HPDE6-E6E7 (cell line): ENCODE measurements around the gene ADGRF4.
"Not testable (repeated sequence)": the region's sequence is repeated elsewhere in the genome, so short reads cannot be mapped to it uniquely, and the experiment has no call there.

ENCODE experiments used
- DNase-seq: peaks from one replicate; pipeline ENCODE4 v3.0.0; 2011; ENCODE audit warnings: missing footprints; ENCODE audit errors: extremely low spot score

Gene ADGRF4

DNA sequence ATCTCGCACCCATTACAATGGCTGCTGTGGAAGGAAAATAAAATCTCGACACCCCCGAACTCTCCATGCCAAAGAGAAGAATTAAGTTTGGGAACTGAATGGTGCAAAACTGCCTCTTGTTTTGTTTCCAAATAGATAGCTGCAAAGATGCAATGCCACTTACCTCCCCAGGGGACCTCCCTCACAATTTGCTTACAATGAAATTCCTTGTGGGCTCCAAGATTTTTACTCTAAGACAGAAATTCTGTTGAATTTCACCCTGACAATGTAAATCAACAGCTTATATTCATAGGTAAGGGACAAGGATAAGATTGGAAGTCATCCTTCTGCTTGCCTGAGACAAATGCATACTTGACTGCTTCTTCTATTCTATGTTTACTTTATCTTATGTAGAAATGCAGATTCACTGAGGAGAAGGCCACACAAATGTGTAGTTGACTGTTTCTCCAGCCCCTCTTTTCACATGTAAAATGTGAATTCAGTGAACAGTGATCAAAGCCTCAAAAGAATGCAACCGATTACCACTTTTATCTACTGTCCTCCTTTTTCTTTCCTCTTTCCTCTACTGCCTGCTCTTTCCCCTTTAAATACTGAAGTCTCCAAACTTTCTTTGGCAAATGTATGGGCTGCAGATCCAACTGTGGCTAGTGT is 36.6 kb downstream of the ADGRF4 start:
- no peak for DNase-seq

GRCh38 chr6:47736083-47736700 is 37.8 kb downstream of the ADGRF4 start:
- DNase-seq: no peak

DNA sequence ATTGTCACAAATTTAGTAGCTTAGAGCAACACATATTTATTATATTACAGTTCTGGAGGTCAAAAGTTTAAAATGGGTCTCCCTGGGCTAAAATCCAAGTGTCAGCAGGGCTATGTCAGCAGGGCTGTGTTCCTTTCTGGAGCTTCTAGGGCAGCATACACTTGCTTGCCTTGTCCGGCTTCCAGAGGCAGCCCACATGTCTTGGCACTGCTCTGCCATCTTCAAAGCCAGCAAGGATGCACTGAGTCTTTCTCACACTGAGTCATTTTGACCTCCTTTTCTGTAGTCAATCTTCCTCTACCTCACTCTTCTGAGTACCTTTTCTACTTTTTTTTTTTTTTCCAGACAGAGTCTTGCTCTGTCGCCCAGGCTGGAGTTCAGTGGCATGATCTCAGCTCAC is 39.0 kb downstream of the ADGRF4 start:
- DNase-seq: no peak

DNA sequence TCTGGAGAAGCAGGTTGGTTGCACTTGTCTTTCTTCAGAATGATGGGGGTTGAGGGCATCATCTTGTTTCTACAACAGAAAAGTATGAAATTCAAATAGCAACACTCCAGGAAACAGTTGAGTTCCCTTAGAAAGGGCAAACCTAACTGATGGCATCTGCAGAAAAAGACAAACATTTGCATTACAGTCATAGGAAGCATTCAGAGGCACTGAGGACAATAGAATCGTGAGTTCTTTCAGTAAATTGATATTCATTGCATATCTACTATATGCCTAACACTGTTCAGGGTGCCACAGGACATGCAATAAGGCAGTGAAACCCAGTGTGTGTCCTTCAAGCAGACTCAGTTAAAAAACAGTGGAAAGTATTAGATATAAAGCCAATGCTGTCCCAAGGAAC is 42.3 kb downstream of the ADGRF4 start:
- DNase-seq: no peak

GRCh38 chr6:47741807-47742206 is 43.4 kb downstream of the ADGRF4 start:
- DNase-seq: peak; percentile 71

- no peak for DNase-seq
Measured at GRCh38 chr6:47743744-47744143, 45.4 kb downstream of the ADGRF4 start.

- not testable (repeated sequence) for DNase-seq
Measured at GRCh38 chr6:47745269-47745668, 46.9 kb downstream of the ADGRF4 start.

DNA sequence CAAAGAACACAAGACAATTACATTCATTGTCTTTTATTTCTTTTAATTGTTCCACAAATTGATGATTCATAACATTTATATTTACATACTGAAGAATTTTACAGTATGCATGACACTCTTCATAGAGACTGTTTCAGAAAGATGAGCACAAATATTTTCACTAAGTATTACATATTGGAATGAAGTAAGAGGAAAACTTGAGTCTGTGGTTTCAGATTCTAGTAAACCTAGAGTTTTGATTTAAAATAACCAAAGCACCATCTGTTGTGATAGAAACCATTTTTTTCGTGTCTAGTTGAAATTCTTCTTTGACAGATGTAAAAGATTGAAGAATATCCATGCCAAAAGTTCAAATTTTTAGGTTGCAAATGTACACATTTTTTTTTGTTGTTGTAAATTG is 51.4 kb downstream of the ADGRF4 start:
- DNase-seq: no peak

DNA sequence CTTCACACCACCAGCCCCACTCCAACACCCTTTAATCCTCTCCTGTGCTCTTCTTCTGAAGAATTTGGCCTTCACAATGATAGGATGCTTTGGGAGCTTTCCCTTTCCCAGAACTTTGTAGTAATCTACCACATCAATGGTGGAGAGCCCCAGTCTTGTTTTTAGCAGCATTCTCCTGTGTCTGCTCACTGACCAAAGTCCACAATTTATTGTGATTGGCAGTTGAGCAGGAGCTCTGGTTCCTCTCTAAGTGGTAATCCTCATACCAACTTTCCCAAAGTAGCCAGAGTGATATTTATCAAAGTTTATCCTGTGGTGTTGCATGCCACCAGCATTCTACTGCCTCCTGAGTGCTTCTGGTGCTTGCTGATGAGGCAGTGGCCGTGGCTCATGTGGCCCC is 54.4 kb downstream of the ADGRF4 start:
- DNase-seq: no peak

DNA sequence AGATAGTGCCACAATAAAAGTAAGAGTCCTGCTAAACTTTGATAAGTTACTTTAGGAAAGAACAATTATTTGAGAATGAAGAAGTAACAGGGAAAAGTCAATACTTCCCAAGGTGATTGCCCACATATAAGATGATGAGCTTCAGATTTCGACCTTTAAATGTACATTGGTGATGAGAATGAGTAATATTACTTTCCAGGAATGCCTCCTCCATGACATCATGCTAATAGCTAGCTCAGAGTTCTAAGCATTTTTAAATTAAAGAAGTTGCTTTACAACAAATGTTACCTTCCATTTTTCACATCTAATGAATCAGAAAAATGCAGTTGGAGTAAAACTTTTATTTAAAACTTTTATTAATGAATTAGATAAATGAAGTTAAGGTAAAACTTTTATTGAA is 61.0 kb downstream of the ADGRF4 start:
- DNase-seq: no peak

GRCh38 chr6:47762502-47762901 is 64.1 kb downstream of the ADGRF4 start:
- no peak for DNase-seq

- DNase-seq: no peak
Measured at GRCh38 chr6:47766445-47766844, 68.1 kb downstream of the ADGRF4 start.

DNA sequence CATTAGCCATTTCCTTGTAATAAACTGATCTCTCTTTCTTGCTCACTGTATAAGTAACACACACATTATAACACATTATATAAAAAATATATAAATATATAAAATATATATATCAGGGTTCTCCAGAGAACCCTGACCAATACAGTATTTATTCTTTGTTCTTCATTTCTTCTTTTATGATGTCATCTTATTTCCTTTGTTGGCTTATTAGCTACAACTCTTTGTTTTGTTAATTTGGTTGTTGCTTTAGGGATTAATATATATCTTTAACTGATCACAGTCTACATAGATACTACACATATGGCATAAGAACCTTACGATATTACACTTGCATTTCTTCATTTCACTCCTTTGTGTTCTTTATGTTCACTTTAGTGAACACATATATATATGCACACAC is 68.7 kb downstream of the ADGRF4 start:
- DNase-seq: no peak

GRCh38 chr6:47769982-47770381 is 71.6 kb downstream of the ADGRF4 start:
- no peak for DNase-seq
